HPDE6-E6E7 (cell line): ENCODE measurements around the gene LIN37.
A peak's percentile ranks its signal among the peaks of the same experiment; 100 is the strongest.

Experiments used
- DNase-seq: peaks from one replicate; pipeline ENCODE4 v3.0.0; 2011; ENCODE audit warnings: missing footprints; ENCODE audit errors: extremely low spot score

LIN37 gene

GRCh38 chr19:35774274-35775045 is 26.1 kb downstream of the LIN37 start:
- DNase-seq = no peak

GRCh38 chr19:35775046-35775297 is 26.6 kb downstream of the LIN37 start:
- DNase-seq = no peak

GRCh38 chr19:35775298-35776101 is 27.1 kb downstream of the LIN37 start, which contains the start of gene ARHGAP33:
Gene ARHGAP33, plus strand, starts transcription at chr19:35775564. Its CDS starts 95 bp downstream, at chr19:35775659.
- DNase-seq = peak; percentile 89

GRCh38 chr19:35776102-35776788 is 27.9 kb downstream of the LIN37 start:
- no peak for DNase-seq

GRCh38 chr19:35777086-35777841 is 28.9 kb downstream of the LIN37 start:
- no peak for DNase-seq

- DNase-seq = no peak
Observed at GRCh38 chr19:35777961-35778360, 29.6 kb downstream of the LIN37 start.

GRCh38 chr19:35779033-35779432 is 30.7 kb downstream of the LIN37 start:
- no peak for DNase-seq

- DNase-seq = no peak
Observed at GRCh38 chr19:35780058-35780457, 31.7 kb downstream of the LIN37 start.

- DNase-seq = no peak
Observed at GRCh38 chr19:35780717-35781116, 32.3 kb downstream of the LIN37 start.

GRCh38 chr19:35781650-35782049 is 33.3 kb downstream of the LIN37 start:
- no peak for DNase-seq

GRCh38 chr19:35782589-35782988 is 34.2 kb downstream of the LIN37 start:
- no peak for DNase-seq

- no peak for DNase-seq
Observed at GRCh38 chr19:35783469-35784434, 35.4 kb downstream of the LIN37 start.

GRCh38 chr19:35784503-35785338 is 36.3 kb downstream of the LIN37 start:
- no peak for DNase-seq

GRCh38 chr19:35785339-35785627 is 36.9 kb downstream of the LIN37 start:
- no peak for DNase-seq

- no peak for DNase-seq
Observed at GRCh38 chr19:35786299-35787160, 38.2 kb downstream of the LIN37 start.

- DNase-seq = no peak
Observed at GRCh38 chr19:35787227-35787799, 38.9 kb downstream of the LIN37 start.

GRCh38 chr19:35788205-35788960 is 40.0 kb downstream of the LIN37 start:
- DNase-seq = no peak
